Activated CD8-positive, alpha-beta memory T cell treated with anti-CD3 and anti-CD28 coated beads, Interleukin-2, amount 10 ng/mL, durations not matched to agents 7 days and 5 days (primary cell): Measurements from ENCODE around the gene DIS3L2. TPM values are rescaled to one million over a fixed set of nuclear protein-coding genes. Genes with fewer than 3 reads are reported as not detected.

Source experiments
- ATAC-seq: fragments of 150-1000 bp; cut with Tn5 transposase; one replicate; pipeline ENCODE4 v1.10.0; 2021; ENCODE audit warnings: moderate library complexity
- CTCF ChIA-PET: fragments of 350-600 bp; sonication (Branson Sonifier 250); formaldehyde crosslinking; loops from one replicate; lab custom pipeline; 2021; ENCODE audit warnings: antibody characterized with exemption; lab: Charles Lee
- DNase-seq: peaks from one replicate; pipeline ENCODE4 v3.0.0-alpha.2; 2020
- H3K27ac Mint-ChIP-seq: one replicate; pipeline ENCODE4 v1.8.0; 2021; ENCODE audit warnings: mild to moderate bottlenecking, mixed read lengths
- H3K27me3 Mint-ChIP-seq: one replicate; pipeline ENCODE4 v1.8.0; 2021; ENCODE audit warnings: mixed read lengths
- H3K36me3 Mint-ChIP-seq: one replicate; pipeline ENCODE4 v1.8.0; 2021; ENCODE audit warnings: mild to moderate bottlenecking, mixed read lengths
- H3K4me1 Mint-ChIP-seq: one replicate; pipeline ENCODE4 v1.8.0; 2021; ENCODE audit warnings: mixed read lengths
- H3K4me3 Mint-ChIP-seq: one replicate; pipeline ENCODE4 v1.8.0; 2021; ENCODE audit warnings: mild to moderate bottlenecking, moderate library complexity, mixed read lengths
- H3K9me3 Mint-ChIP-seq: one replicate; pipeline ENCODE4 v1.8.0; 2022; ENCODE audit warnings: low read depth, mixed read lengths
- total RNA-seq, 2 experiments: library from RNA; stranded (reverse); gene quantifications; one replicate each; pipeline ENCODE4 v1.2.3, GENCODE V29; 2021

DIS3L2 gene
- total RNA-seq, 2 experiments from 2014 or later, result 25.4 to 39.4 TPM

GRCh38 chr2:232295971-232296370 is 334.5 kb downstream of the DIS3L2 start:
- no peak for DNase-seq
- CTCF ChIA-PET, result no interaction called here
- Mint-ChIP-seq H3K27me3 (no peaks in the 10 kb centered on the region), H3K9me3 (no peaks in the 10 kb centered on the region), H3K4me3 (no peak overlapping the region), H3K27ac (no peak overlapping the region), H3K36me3 (peaks cover under 1% of the 10 kb centered on the region), H3K4me1 (peaks cover 16% of the 10 kb centered on the region)
- ATAC-seq, result no peak

GRCh38 chr2:232296776-232297525 is 335.4 kb downstream of the DIS3L2 start:
- H3K4me3 Mint-ChIP-seq, result no peak overlapping the region
- CTCF ChIA-PET, result interaction anchor here (0.7 to 4.0 kb wide), 4 partner anchors 7 to 150 kb away, joined by 3 to 20 read pairs (median 12); no protein-coding TSS in a partner anchor
- DNase-seq (no peak), ATAC-seq (no peak)
- H3K27ac Mint-ChIP-seq, result no peak overlapping the region
- H3K9me3 Mint-ChIP-seq, result no peaks in the 10 kb centered on the region
- peaks cover 2% of the 10 kb centered on the region for H3K36me3 Mint-ChIP-seq
- no peaks in the 10 kb centered on the region for H3K27me3 Mint-ChIP-seq
- peaks cover 16% of the 10 kb centered on the region for H3K4me1 Mint-ChIP-seq

GRCh38 chr2:232299084-232299483 is 337.6 kb downstream of the DIS3L2 start:
- DNase-seq (peak; percentile 49), ATAC-seq (peak; percentile 53)
- H3K9me3 Mint-ChIP-seq, result no peaks in the 10 kb centered on the region
- peaks cover 2% of the 10 kb centered on the region for H3K36me3 Mint-ChIP-seq
- no peak overlapping the region for H3K27ac Mint-ChIP-seq
- H3K27me3 Mint-ChIP-seq, result no peaks in the 10 kb centered on the region
- CTCF ChIA-PET, result interaction anchor here (0.8 to 4.0 kb wide), 6 partner anchors 11 to 373 kb away, joined by 3 to 20 read pairs (median 11); partner anchors contain the start of gene NPPC
- H3K4me1 Mint-ChIP-seq, result peaks cover 16% of the 10 kb centered on the region
- no peak overlapping the region for H3K4me3 Mint-ChIP-seq

GRCh38 chr2:232299927-232300674 is 338.6 kb downstream of the DIS3L2 start:
- no peaks in the 10 kb centered on the region for H3K27me3 Mint-ChIP-seq
- DNase-seq (peak; percentile 46), ATAC-seq (peak; percentile 45)
- peaks cover 16% of the 10 kb centered on the region for H3K4me1 Mint-ChIP-seq
- no peak overlapping the region for H3K27ac Mint-ChIP-seq
- CTCF ChIA-PET, result interaction anchor here (1.3 to 4.0 kb wide), 6 partner anchors 8 to 374 kb away, joined by 3 to 20 read pairs (median 11); partner anchors contain the start of gene NPPC
- H3K36me3 Mint-ChIP-seq, result peaks cover 4% of the 10 kb centered on the region
- no peak overlapping the region for H3K4me3 Mint-ChIP-seq
- H3K9me3 Mint-ChIP-seq, result no peaks in the 10 kb centered on the region

GRCh38 chr2:232300894-232301387 is 339.4 kb downstream of the DIS3L2 start:
- ATAC-seq (no peak), DNase-seq (no peak)
- Mint-ChIP-seq H3K36me3 (peaks cover 4% of the 10 kb centered on the region), H3K27me3 (no peaks in the 10 kb centered on the region), H3K9me3 (no peaks in the 10 kb centered on the region), H3K4me3 (no peak overlapping the region), H3K4me1 (peaks cover 16% of the 10 kb centered on the region), H3K27ac (no peak overlapping the region)
- CTCF ChIA-PET, result interaction anchor here (0.7 to 3.6 kb wide), 4 partner anchors 8 to 591 kb away, joined by 3 to 12 read pairs (median 4); no protein-coding TSS in a partner anchor

- CTCF ChIA-PET, result interaction anchor here (3.4 kb wide), 1 partner anchor 11 kb away, joined by 15 read pairs; no protein-coding TSS in a partner anchor
Measured at GRCh38 chr2:232304236-232304635, 342.7 kb downstream of the DIS3L2 start.

GRCh38 chr2:232306741-232307305 is 345.3 kb downstream of the DIS3L2 start:
- Mint-ChIP-seq H3K36me3 (peaks cover 4% of the 10 kb centered on the region), H3K27ac (no peak overlapping the region), H3K4me1 (peaks cover 38% of the 10 kb centered on the region), H3K27me3 (no peaks in the 10 kb centered on the region), H3K4me3 (no peak overlapping the region), H3K9me3 (no peaks in the 10 kb centered on the region)
- no peak for ATAC-seq
- CTCF ChIA-PET, result interaction anchor here (1.1 to 2.4 kb wide), 7 partner anchors 9 to 401 kb away, joined by 3 to 11 read pairs (median 5); no protein-coding TSS in a partner anchor
- no peak for DNase-seq

More at GRCh38 chr2:232304236-232304635, 342.7 kb downstream of the DIS3L2 start:
- Mint-ChIP-seq H3K9me3 (no peaks in the 10 kb centered on the region), H3K4me3 (no peak overlapping the region), H3K36me3 (peaks cover 4% of the 10 kb centered on the region), H3K27me3 (no peaks in the 10 kb centered on the region), H3K27ac (no peak overlapping the region), H3K4me1 (peaks cover 23% of the 10 kb centered on the region)
- ATAC-seq (no peak), DNase-seq (no peak)

GRCh38 chr2:232307854-232308253 is 346.3 kb downstream of the DIS3L2 start:
- Mint-ChIP-seq H3K36me3 (peaks cover 11% of the 10 kb centered on the region), H3K4me1 (peaks cover 40% of the 10 kb centered on the region), H3K9me3 (no peaks in the 10 kb centered on the region), H3K27ac (no peak overlapping the region), H3K4me3 (no peak overlapping the region), H3K27me3 (no peaks in the 10 kb centered on the region)
- DNase-seq, result no peak
- ATAC-seq, result no peak
- CTCF ChIA-PET, result interaction anchor here (0.9 to 2.4 kb wide), 7 partner anchors 7 to 24 kb away, joined by 3 to 11 read pairs (median 5); no protein-coding TSS in a partner anchor

GRCh38 chr2:232308986-232309385 is 347.5 kb downstream of the DIS3L2 start:
- Mint-ChIP-seq H3K4me1 (peaks cover 45% of the 10 kb centered on the region), H3K27me3 (no peaks in the 10 kb centered on the region), H3K27ac (peak overlapping the region; percentile 82), H3K36me3 (peaks cover 21% of the 10 kb centered on the region), H3K9me3 (peaks cover 5% of the 10 kb centered on the region), H3K4me3 (no peak overlapping the region)
- DNase-seq (no peak), ATAC-seq (no peak)
- CTCF ChIA-PET, result interaction anchor here (0.9 to 2.8 kb wide), 5 partner anchors 13 to 18 kb away, joined by 3 to 15 read pairs (median 9); no protein-coding TSS in a partner anchor

- no peak overlapping the region for H3K4me3 Mint-ChIP-seq
- peak overlapping the region; percentile 82 for H3K27ac Mint-ChIP-seq
- ATAC-seq (peak; percentile 78), DNase-seq (peak; percentile 70)
- peaks cover 5% of the 10 kb centered on the region for H3K9me3 Mint-ChIP-seq
- H3K36me3 Mint-ChIP-seq, result peaks cover 22% of the 10 kb centered on the region
- peaks cover 50% of the 10 kb centered on the region for H3K4me1 Mint-ChIP-seq
- CTCF ChIA-PET, result interaction anchor here (0.6 to 2.8 kb wide), 9 partner anchors 10 to 681 kb away, joined by 3 to 15 read pairs (median 4); no protein-coding TSS in a partner anchor
- H3K27me3 Mint-ChIP-seq, result no peaks in the 10 kb centered on the region
Measured at GRCh38 chr2:232309592-232309991, 348.1 kb downstream of the DIS3L2 start.

- H3K36me3 Mint-ChIP-seq, result peaks cover 23% of the 10 kb centered on the region
- H3K4me1 Mint-ChIP-seq, result peaks cover 56% of the 10 kb centered on the region
- ATAC-seq (peak; percentile 63), DNase-seq (peak; percentile 61)
- peak overlapping the region; percentile 82 for H3K27ac Mint-ChIP-seq
- no peaks in the 10 kb centered on the region for H3K27me3 Mint-ChIP-seq
- H3K9me3 Mint-ChIP-seq, result peaks cover 5% of the 10 kb centered on the region
- CTCF ChIA-PET, result interaction anchor here (0.6 to 2.8 kb wide), 10 partner anchors 10 to 682 kb away, joined by 3 to 15 read pairs (median 4); no protein-coding TSS in a partner anchor
- no peak overlapping the region for H3K4me3 Mint-ChIP-seq
Measured at GRCh38 chr2:232310121-232310520, 348.6 kb downstream of the DIS3L2 start.

- H3K27me3 Mint-ChIP-seq, result no peaks in the 10 kb centered on the region
- H3K27ac Mint-ChIP-seq, result peak overlapping the region; percentile 82
- DNase-seq (no peak), ATAC-seq (no peak)
- peaks cover 23% of the 10 kb centered on the region for H3K36me3 Mint-ChIP-seq
- H3K4me3 Mint-ChIP-seq, result no peak overlapping the region
- H3K4me1 Mint-ChIP-seq, result peaks cover 61% of the 10 kb centered on the region
- CTCF ChIA-PET, result interaction anchor here (0.9 to 2.8 kb wide), 7 partner anchors 11 to 128 kb away, joined by 3 to 15 read pairs (median 4); no protein-coding TSS in a partner anchor
- H3K9me3 Mint-ChIP-seq, result peaks cover 5% of the 10 kb centered on the region
Measured at GRCh38 chr2:232310696-232311095, 349.2 kb downstream of the DIS3L2 start.
